ENCODE measurements around the gene NAA38. TPM values are rescaled to one million over a fixed set of nuclear protein-coding genes. Genes with fewer than 3 reads are reported as not detected.

NAA38 gene
- total RNA-seq, 1 donor from 2014 or later: 108 TPM

DNA sequence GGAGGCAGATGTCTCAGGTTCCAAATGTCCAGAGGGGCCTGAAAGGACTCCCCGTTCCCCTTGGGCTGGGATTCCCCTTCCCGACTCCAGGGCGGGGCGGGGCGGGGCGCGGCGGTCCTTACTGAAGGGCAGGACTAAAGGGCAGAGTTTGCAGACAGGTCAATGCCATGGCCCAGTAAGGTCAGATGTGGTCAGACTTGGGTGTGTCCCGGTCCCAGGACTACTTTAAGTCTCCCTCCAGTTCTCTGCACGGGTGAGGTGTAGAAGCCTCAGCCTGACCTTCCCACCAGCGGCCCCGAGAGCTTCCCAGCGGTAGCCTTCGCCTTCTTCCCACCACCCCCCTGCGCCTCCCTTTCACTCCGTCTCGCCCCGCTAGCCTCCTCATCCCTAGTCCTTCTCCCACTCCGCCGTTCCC, 22.8 kb downstream of the NAA38 start:
- no peak for DNase-seq (ENCODE audit: low read depth)
- TF ChIP-seq, protein P1, sequence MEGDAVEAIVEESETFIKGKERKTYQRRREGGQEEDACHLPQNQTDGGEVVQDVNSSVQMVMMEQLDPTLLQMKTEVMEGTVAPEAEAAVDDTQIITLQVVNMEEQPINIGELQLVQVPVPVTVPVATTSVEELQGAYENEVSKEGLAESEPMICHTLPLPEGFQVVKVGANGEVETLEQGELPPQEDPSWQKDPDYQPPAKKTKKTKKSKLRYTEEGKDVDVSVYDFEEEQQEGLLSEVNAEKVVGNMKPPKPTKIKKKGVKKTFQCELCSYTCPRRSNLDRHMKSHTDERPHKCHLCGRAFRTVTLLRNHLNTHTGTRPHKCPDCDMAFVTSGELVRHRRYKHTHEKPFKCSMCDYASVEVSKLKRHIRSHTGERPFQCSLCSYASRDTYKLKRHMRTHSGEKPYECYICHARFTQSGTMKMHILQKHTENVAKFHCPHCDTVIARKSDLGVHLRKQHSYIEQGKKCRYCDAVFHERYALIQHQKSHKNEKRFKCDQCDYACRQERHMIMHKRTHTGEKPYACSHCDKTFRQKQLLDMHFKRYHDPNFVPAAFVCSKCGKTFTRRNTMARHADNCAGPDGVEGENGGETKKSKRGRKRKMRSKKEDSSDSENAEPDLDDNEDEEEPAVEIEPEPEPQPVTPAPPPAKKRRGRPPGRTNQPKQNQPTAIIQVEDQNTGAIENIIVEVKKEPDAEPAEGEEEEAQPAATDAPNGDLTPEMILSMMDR (conservative IDR thresholded peaks at IDR 0.05; ENCODE audit: low read depth, low read length): no peak
- H3K4me3 ChIP-seq (ENCODE audit: low read depth, low read length): peak overlapping the region; percentile 91

DNA sequence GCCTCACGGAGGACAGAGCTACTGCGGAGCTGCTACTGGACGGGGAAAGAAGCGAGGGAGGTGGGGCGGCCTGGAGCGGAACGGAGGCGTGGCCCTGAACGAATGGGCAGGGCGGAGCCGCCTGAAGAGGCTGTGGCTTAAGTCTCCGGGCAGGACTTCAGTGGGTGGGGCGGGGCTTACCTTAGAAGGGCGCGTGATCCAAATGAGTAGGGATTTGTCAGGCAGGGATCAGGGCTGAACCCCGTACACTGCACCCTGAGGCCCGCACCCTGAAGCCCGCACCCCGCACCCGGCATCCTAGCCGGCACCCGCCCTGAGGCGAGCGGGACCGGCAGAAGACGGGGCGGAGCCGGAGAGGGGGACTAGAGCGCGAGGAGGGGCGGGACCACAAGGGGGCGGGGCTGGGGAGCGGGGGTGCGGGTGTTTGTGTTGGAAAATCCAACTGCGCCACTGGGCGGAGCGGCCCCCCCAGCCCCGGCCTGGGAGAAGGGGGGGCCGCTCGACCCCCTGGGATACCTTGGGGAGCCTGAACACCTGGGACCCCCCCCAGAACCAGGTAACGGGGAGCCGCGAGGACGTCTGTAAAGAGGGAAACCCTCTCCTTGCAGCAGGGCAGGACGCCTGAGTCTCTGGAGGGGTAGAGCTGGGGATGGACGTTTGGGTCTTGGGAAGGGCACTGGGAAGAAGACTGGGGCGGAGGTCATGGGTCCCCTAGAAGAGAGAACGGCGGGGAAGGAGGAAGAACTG, 23.4 kb downstream of the NAA38 start, which contains the start of gene KDM6B:
Gene KDM6B, plus strand, starts transcription at position 423 of the 747 bp plus-strand sequence. CDS start 11,338 bp downstream, outside the sequence.
- DNase-seq (ENCODE audit: low read depth): no peak
- TF ChIP-seq, protein P1 (conservative IDR thresholded peaks at IDR 0.05; ENCODE audit: low read depth, low read length): no peak
- H3K4me3 ChIP-seq (ENCODE audit: low read depth, low read length): peak within 1 kb of the TSS; percentile 91

DNA sequence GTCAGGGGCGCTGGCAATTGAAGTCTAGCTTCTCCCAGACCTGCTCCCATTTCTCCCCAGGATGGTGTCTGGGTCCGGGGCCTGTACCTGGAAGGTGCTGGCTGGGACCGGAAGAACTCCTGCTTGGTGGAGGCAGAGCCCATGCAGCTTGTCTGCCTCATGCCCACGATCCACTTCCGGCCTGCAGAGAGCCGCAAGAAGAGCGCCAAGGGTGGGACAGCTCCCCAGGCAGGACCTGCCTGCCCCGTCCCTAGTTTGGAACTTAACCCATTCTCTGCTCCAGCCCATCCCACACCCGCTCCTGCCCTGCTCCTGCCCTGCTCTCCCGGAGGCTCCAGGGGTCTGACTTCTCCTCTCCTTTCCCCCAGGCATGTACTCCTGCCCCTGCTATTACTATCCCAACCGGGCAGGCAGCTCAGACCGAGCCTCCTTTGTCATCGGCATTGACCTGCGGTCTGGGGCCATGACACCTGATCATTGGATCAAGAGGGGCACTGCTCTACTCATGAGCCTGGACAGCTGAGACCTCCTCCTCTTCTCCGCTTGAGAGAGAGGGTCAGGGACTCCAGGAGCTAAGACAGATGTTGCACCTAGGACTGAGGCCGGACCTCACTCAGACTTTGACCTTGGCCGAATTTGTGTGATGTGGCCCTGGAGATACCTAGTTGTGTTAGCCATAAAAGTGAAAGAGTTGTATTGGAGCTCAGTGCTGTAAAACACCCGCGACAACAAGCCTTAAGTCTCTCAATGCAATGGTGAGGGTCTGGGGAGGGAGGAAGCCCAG, 24.2 kb downstream of the NAA38 start:
- TF ChIP-seq, protein P1 (conservative IDR thresholded peaks at IDR 0.05; ENCODE audit: low read depth, low read length): no peak
- no peak for DNase-seq (ENCODE audit: low read depth)
- H3K4me3 ChIP-seq (ENCODE audit: low read depth, low read length): peak overlapping the region; percentile 91

- TF ChIP-seq, protein P1 (conservative IDR thresholded peaks at IDR 0.05; ENCODE audit: low read depth, low read length): no peak
- DNase-seq (ENCODE audit: low read depth): no peak
- H3K4me3 ChIP-seq (ENCODE audit: low read depth, low read length): no peak overlapping the region
Measured at GRCh38 chr17:7832431-7832830, 24.9 kb downstream of the NAA38 start.

DNA sequence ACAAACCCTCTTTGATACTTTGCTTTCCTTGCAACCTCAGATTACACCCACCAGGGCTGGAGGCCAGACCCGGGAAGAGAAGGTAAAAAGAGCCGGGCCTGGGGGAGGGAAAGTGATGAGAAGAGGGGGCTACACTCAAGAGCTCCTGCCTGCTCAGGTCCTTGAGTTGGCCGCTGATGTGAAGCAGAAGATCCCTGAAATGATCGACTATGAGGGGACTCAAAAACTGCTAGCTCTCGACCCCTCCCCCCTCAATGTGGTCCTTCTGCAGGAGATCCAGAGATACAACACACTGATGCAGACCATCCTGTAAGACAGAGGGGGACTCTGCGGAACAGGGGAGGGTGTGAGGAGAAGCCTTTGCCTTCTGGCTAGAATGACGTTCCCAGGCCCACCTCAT, 26.1 kb downstream of the NAA38 start:
- H3K4me3 ChIP-seq (ENCODE audit: low read depth, low read length): no peak overlapping the region
- TF ChIP-seq, protein P1 (conservative IDR thresholded peaks at IDR 0.05; ENCODE audit: low read depth, low read length): no peak
- no peak for DNase-seq (ENCODE audit: low read depth)

GRCh38 chr17:7830616-7831015, 26.7 kb downstream of the NAA38 start:
- TF ChIP-seq, protein P1 (conservative IDR thresholded peaks at IDR 0.05; ENCODE audit: low read depth, low read length): no peak
- H3K4me3 ChIP-seq (ENCODE audit: low read depth, low read length): no peak overlapping the region
- no peak for DNase-seq (ENCODE audit: low read depth)

Measured in epithelial cell of proximal tubule (primary cell).